ENCODE measurements around the gene PRKCB.
"Not testable (repeated sequence)": the region's sequence is repeated elsewhere in the genome, so short reads cannot be mapped to it uniquely, and the experiment has no call there.

Gene PRKCB

DNA sequence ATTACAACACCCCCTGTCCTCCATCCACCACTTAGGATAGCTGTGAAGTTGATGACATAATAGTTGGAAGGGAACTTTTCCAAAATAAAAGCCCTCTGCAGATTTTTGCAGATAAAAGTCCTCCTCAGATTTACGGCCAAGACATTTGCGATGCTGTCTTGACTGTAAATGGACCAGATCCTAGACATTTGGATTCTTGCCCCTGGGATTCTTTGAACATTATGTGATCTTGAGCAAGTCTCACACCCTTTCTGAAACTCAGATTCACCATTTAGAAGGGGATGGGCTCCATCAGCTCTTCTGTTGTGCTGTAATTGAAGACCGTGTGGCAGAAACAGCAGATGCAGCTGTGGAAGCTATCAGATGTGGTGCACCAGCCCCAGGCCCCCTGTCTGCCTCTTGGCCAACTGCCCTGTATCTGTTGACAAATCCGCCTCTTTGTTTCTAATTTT is 266.5 kb downstream of the PRKCB start:
- no peak for DNase-seq

GRCh38 chr16:24105471-24105870 is 269.7 kb downstream of the PRKCB start:
- DNase-seq = not testable (repeated sequence)

DNA sequence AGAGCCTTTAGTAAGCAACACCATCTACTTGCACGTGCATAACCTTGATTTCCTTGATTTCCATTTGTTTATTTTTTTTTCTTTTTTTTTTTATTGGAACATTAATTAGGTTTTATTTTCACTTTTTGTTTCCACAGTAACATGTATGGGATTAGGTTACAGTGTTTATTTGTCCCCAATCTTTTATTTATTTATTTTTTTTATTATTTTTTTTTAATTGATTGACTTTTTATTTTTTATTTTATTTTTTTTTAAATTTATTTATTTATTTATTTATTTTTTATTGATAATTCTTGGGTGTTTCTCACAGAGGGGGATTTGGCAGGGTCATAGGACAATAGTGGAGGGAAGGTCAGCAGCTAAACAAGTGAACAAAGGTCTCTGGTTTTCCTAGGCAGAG is 272.3 kb downstream of the PRKCB start:
- not testable (repeated sequence) for DNase-seq

DNA sequence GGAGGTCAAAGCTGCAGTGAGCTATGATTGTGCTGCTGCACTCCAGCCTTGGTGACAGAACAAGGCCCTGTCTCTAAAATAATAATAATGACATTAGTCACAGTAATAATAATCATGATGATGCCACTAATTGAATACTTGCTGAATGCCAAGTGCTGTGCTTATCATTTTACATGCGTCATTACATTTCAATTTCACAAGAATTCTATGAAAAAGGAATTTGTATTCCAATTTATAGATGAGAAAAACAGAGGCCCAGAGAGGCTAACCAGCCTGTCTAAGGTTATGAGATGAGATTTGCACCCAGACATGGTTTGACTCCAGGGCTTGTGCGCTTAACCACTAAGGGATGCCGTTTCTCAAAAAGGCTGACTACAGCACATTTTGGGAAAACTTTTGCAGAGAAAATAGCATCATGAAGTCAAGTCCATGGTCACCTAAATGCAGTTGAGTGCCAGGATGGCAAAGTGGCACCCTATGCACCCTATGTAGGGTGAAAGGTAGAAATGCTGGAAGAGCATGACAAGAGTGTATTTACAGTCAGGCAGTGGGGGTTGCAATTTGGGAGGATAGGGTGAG is 276.0 kb downstream of the PRKCB start:
- no peak for DNase-seq

DNA sequence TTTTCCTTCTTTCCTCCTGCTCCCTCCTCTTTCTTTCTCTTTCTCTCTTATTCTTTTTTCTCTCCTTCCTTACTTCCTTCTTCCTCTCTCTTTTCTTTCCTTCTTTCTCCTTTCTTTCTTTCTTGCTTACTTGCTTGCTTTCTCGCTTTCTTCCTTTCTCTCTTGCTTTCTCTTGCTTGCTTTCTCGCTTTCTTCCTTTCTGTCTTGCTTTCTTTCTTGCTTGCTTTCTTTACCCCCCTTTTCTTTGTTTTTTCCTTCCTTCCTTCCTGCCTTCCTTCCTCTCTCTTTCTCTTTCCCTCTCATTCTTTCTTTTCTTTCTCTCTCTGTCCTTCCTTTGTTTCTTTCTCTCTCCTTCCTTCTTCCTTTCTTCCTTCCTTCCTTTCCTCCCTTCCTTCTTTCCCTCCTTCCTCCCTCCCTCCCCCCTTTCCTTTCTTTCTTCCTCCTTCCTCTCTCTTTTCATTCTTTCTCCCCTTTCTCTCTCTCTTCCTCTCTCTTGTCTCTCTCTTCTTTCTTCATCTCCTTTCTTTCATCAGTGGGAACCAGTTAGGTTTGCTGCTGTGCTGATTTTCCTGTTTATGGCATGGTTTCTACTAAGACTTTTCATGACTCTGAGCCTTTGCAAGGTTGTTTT is 277.4 kb downstream of the PRKCB start:
- no peak for DNase-seq

- no peak for DNase-seq
These were observed 279.1 kb downstream of the PRKCB start for GRCh38 chr16:24114876-24115275.

DNA sequence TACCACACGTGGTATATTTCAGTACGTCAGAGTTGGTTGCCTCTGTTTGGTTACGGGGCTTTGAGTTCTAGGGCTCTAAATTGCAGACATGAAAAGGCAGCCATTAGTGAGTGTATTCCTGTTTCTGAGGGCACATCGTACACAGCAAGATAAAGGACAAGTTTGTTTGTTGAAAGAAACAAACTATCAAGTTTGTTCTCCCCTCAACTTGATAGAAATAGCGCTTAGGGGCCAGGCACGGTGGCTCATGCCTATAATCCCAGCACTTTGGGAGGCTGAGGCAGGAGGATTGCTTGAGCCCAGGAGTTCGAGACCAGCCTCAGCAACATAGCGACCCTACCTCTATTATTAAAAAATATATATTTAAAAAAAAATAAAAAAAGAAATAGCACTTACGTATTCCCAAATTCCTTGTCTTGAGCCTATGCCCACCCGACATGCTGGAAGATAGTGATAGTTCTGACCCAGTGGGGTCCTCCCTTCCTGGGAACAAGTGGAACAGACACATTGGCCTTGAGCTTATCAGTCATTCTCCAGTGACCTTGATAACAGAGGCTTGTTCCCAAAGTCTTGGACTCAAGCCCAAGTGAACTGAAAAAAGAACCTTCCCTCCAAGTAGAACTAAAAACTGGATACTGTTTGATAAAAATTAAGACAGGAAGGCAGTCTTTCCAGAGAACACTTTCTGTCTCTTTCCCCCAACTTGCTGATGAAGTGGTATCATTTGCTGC is 280.4 kb downstream of the PRKCB start:
- no peak for DNase-seq

GRCh38 chr16:24116989-24117388 is 281.2 kb downstream of the PRKCB start:
- no peak for DNase-seq

DNA sequence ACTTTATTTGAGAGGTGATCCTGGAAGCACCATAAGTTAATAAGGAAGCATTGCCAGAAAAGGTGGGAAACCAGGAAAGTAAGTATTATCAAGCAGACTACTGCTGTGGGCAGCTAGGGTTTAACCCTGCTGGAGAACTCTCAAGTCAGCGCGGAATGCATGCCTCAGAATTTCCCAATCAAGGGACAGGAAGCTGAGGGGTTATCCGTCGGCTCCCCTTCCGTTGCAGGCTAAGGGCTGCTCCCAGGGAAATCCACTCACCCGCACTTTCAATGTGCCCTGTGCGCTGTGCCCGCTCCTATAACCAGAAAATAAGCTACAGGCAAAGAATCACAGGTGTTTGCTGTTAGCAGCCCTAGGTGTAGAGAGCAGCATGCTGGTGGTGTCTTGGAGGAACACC is 281.9 kb downstream of the PRKCB start:
- no peak for DNase-seq

GRCh38 chr16:24118126-24118821 is 282.5 kb downstream of the PRKCB start:
- DNase-seq = no peak

GRCh38 chr16:24119807-24120206 is 284.0 kb downstream of the PRKCB start:
- DNase-seq = no peak

DNA sequence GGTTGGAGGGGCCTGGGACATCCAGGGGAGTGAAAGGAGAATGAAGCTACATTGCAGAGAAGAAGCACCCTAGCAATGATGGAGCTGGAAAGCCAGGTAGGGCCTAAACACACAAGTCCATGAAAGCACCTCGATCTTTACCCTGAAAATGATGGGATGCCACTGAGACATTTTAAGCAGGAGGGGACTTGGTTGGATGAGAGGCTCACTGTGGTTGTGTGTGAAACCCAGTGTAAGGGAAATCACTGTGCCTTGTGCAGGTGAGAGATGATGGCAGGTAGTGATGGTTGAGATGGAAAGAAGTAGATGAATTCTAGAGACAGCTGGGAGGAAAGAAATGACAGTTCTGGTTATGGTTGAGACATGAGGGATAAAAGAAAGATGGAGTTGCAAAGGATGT is 287.5 kb downstream of the PRKCB start:
- no peak for DNase-seq

DNA sequence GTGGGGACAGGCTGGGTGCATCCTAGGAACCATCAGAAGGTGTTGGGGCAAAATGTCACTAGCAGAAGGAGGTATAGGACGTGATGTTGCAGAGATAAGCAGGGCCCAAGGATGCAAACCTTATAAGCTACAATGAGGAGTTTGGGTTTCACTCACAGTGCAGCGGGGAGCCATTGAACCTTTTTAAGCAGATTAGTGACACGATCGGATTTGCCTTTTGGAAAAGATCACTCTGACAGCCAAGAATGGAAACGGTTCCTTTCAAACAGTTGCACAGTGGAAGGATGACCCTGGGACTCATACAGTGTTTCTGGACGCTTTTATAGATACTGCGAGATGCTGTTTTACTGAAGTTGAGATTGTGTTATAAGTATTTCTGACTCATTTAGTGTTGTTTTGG is 288.5 kb downstream of the PRKCB start:
- no peak for DNase-seq

- no peak for DNase-seq
These were observed 289.4 kb downstream of the PRKCB start for GRCh38 chr16:24125214-24125613.

- DNase-seq = no peak
These were observed 293.7 kb downstream of the PRKCB start for GRCh38 chr16:24129412-24129918.

- DNase-seq = no peak
These were observed 294.8 kb downstream of the PRKCB start for GRCh38 chr16:24130494-24131085.

DNA sequence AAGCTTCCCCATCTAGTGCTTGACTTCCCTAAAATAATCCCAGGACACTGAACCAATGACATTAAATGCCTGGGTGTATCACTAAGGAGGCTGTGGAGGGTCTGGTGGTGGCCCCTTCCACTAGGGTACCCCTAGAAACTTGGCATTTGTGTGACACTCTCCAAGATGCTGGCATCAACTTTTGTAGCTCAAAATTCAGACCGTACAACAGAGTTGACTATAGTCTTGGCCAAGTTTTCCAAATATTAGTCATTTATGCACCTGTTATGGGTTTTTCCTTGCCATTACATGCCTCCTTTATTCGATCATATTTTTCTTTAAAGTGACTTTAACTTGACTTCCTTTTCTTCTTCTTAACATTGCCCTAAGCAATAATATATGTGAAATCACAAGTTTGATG is 295.5 kb downstream of the PRKCB start:
- DNase-seq = no peak

DNA sequence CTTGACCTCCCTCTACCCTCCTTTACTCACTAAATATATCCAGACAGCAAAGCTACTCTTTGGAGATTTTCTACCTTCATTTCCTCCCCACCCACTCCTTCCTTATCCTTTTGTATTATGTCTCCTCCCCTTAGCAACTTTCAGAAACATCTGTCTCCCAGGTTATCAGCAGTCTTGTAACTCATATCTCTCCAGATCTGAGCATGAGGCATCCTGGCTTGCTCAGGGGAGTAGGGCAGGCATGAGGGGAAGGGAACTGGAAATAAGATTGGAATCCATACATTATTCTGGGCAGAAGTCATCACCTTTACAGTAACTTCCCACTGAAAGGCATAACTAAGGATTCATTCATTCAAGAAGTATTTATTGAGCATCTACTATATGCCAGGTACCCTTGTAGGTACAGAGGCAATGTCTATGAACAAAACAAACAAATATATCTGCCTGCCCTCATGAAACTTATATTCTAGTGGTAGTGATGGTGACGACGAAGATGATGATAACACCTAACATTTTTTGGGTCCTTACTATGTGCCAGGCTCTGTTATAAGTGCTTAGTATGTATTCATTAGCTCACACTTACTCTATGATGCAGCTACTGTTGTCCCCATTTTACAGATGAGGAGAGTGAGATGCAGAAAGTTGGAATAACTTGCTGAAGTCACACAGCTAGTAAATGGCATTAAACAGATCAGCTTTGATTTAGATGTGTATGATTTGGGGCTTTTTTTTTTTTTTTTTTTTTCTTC is 296.4 kb downstream of the PRKCB start:
- no peak for DNase-seq

GRCh38 chr16:24132797-24133155 is 297.0 kb downstream of the PRKCB start:
- no peak for DNase-seq

- DNase-seq = no peak
These were observed 300.1 kb downstream of the PRKCB start for GRCh38 chr16:24135624-24136565.

GRCh38 chr16:24138024-24138423 is 302.2 kb downstream of the PRKCB start:
- no peak for DNase-seq

All from NCI-H1417 treated with DMSO at 0.1 percent for 48 hours (cell line).